ENCODE data around the gene BRINP3. TPM values are rescaled to one million over a fixed set of nuclear protein-coding genes. Genes with fewer than 3 reads are reported as not detected.

The BRINP3 gene
- total RNA-seq, 1 experiment from 2014 or later, result not detected

DNA sequence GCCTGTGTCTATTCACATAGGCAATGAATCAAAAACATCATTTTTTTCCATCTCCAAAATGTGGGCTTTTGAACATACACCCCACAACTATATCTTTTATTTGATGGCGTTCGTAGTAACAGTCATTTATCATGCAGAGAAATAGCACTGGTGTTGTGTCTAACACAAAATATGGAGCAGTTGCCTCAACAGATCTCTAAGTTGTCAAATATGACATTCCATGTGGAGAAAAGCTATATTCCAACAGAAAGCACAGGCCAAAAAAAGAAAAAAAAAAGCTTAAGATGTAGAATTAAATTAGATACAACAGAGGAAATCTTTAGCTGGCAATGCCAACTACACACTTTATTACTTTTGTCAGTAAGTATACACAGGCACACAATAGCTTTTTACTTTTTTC lies 411.7 kb downstream of the BRINP3 start:
- Histone ChIP-seq H3K27me3 (replicated peaks; ENCODE audit: insufficient read depth, low read depth, low read length, poor library complexity) (no peaks in the 10 kb centered on the region), H3K9me3 (ENCODE audit: low read depth, low read length, poor library complexity, severe bottlenecking) (no peaks in the 10 kb centered on the region), H3K4me1 (ENCODE audit: insufficient read depth, low read length, poor library complexity, severe bottlenecking) (no peaks in the 10 kb centered on the region), H3K4me3 (ENCODE audit: low read depth, low read length, poor library complexity, severe bottlenecking) (no peak overlapping the region), H3K36me3 (ENCODE audit: insufficient read depth, low read length, poor library complexity, severe bottlenecking) (no peaks in the 10 kb centered on the region), H3K27ac (ENCODE audit: low read depth, low read length, poor library complexity, severe bottlenecking) (no peak overlapping the region)
- CTCF ChIA-PET, result no interaction called here
- no peak for DNase-seq (ENCODE audit: low spot score)
- no TSS peak for BruUV-seq (replicated peaks)
- intact Hi-C loops (cut with micrococcal nuclease; ENCODE audit: unreplicated experiment), result no loop called here
- TF ChIP-seq EZH2 (IDR thresholded peaks at IDR 0.05; ENCODE audit: borderline replicate concordance, low read depth, low read length, poor library complexity, severe bottlenecking), result no peak
- TF ChIP-seq, protein P1, sequence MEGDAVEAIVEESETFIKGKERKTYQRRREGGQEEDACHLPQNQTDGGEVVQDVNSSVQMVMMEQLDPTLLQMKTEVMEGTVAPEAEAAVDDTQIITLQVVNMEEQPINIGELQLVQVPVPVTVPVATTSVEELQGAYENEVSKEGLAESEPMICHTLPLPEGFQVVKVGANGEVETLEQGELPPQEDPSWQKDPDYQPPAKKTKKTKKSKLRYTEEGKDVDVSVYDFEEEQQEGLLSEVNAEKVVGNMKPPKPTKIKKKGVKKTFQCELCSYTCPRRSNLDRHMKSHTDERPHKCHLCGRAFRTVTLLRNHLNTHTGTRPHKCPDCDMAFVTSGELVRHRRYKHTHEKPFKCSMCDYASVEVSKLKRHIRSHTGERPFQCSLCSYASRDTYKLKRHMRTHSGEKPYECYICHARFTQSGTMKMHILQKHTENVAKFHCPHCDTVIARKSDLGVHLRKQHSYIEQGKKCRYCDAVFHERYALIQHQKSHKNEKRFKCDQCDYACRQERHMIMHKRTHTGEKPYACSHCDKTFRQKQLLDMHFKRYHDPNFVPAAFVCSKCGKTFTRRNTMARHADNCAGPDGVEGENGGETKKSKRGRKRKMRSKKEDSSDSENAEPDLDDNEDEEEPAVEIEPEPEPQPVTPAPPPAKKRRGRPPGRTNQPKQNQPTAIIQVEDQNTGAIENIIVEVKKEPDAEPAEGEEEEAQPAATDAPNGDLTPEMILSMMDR (conservative IDR thresholded peaks at IDR 0.05; ENCODE audit: low read depth, low read length), result no peak
- POLR2A ChIA-PET (ENCODE audit: low non-redundant PET), result no interaction called here

DNA sequence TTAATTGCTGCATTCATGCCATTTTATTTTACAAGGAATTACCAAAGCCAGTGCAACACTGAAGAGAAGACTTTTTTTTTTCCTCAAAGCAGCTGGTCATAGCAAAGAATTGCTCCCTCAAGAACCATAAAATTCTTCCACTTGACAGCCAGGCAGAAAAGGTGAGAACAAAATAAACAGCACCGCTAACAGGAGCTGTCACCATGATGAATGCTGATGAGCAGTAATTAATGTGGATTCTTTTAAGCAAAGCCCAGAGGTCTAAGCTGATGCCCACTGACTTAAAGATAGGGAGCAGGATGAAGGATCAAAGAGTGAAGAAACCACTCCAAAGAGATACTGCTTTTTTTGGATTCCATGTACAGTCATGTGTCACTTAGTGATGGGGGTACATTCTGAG lies 428.4 kb downstream of the BRINP3 start:
- no peak overlapping the region for H3K27ac ChIP-seq (ENCODE audit: low read depth, low read length, poor library complexity, severe bottlenecking)
- no peak for TF ChIP-seq EZH2 (IDR thresholded peaks at IDR 0.05; ENCODE audit: borderline replicate concordance, low read depth, low read length, poor library complexity, severe bottlenecking)
- TF ChIP-seq, protein P1 (conservative IDR thresholded peaks at IDR 0.05; ENCODE audit: low read depth, low read length), result no peak
- no TSS peak for BruUV-seq (replicated peaks)
- H3K4me1 ChIP-seq (ENCODE audit: insufficient read depth, low read length, poor library complexity, severe bottlenecking), result no peaks in the 10 kb centered on the region
- H3K4me3 ChIP-seq (ENCODE audit: low read depth, low read length, poor library complexity, severe bottlenecking), result no peak overlapping the region
- no peaks in the 10 kb centered on the region for H3K27me3 ChIP-seq (replicated peaks; ENCODE audit: insufficient read depth, low read depth, low read length, poor library complexity)
- POLR2A ChIA-PET (ENCODE audit: low non-redundant PET), result no interaction called here
- CTCF ChIA-PET, result no interaction called here
- H3K9me3 ChIP-seq (ENCODE audit: low read depth, low read length, poor library complexity, severe bottlenecking), result no peaks in the 10 kb centered on the region
- no peaks in the 10 kb centered on the region for H3K36me3 ChIP-seq (ENCODE audit: insufficient read depth, low read length, poor library complexity, severe bottlenecking)
- DNase-seq (ENCODE audit: low spot score), result no peak
- intact Hi-C loops (cut with micrococcal nuclease; ENCODE audit: unreplicated experiment), result no loop called here
